H9 (cell line): ENCODE measurements around the gene PIGL. TPM values are rescaled to one million over a fixed set of nuclear protein-coding genes. Genes with fewer than 3 reads are reported as not detected.

Experiments
- DNase-seq: peaks from one replicate; pipeline ENCODE4 v3.0.0-alpha.2; 2017
- H2AFZ ChIP-seq: one replicate; pipeline ENCODE4 v1.6.1; 2013; ENCODE audit warnings: mild to moderate bottlenecking, low read length, control low read depth, moderate library complexity
- H2AK5ac ChIP-seq: 2 replicates; pipeline ENCODE4 v1.6.1; 2013; ENCODE audit warnings: low read length, control low read depth, mixed read lengths; ENCODE audit not compliant: insufficient read length
- H2BK120ac ChIP-seq: one replicate; pipeline ENCODE4 v1.6.1; 2013; ENCODE audit warnings: low read depth, mild to moderate bottlenecking, low read length, control low read depth, inconsistent platforms; ENCODE audit not compliant: poor library complexity, severe bottlenecking
- H2BK12ac ChIP-seq: 2 replicates; pipeline ENCODE4 v1.6.1; 2013; ENCODE audit warnings: low read length, control low read depth, mixed read lengths, low read depth; ENCODE audit not compliant: insufficient read length
- H2BK15ac ChIP-seq: 2 replicates; pipeline ENCODE4 v1.6.1; 2013; ENCODE audit warnings: low read depth, low read length, control low read depth
- H2BK20ac ChIP-seq: one replicate; pipeline ENCODE4 v1.6.1; 2013; ENCODE audit warnings: low read depth, mild to moderate bottlenecking, low read length, control low read depth, inconsistent platforms; ENCODE audit not compliant: poor library complexity, severe bottlenecking
- H2BK5ac ChIP-seq: 2 replicates; pipeline ENCODE4 v1.6.1; 2013; ENCODE audit warnings: low read length, control low read depth, mixed read lengths; ENCODE audit not compliant: insufficient read length
- H3K14ac ChIP-seq: 2 replicates; pipeline ENCODE4 v1.6.1; 2013; ENCODE audit warnings: low read length, control low read depth; ENCODE audit not compliant: insufficient read depth
- H3K18ac ChIP-seq: 2 replicates; pipeline ENCODE4 v1.6.1; 2013; ENCODE audit warnings: low read depth, mild to moderate bottlenecking, mixed read lengths, low read length, control low read depth; ENCODE audit not compliant: insufficient read length
- H3K23ac ChIP-seq: 2 replicates; pipeline ENCODE4 v1.6.1; 2013; ENCODE audit warnings: low read length, control low read depth, mixed read lengths, low read depth; ENCODE audit not compliant: insufficient read length
- H3K23me2 ChIP-seq: 2 replicates; pipeline ENCODE4 v1.6.1; 2013; ENCODE audit warnings: low read depth, mild to moderate bottlenecking, mixed read lengths, low read length, control low read depth; ENCODE audit not compliant: insufficient read length, poor library complexity, severe bottlenecking
- H3K27ac ChIP-seq: 2 replicates; pipeline ENCODE4 v1.5.1; 2013; ENCODE audit warnings: low read length, control low read depth, mixed read lengths, low read depth; ENCODE audit not compliant: insufficient read length
- H3K27me3 ChIP-seq: 2 replicates; pipeline ENCODE4 v1.6.1; 2013; ENCODE audit warnings: low read length, control low read depth, inconsistent platforms; ENCODE audit not compliant: insufficient read depth
- H3K4ac ChIP-seq: 2 replicates; pipeline ENCODE4 v1.6.1; 2013; ENCODE audit warnings: low read depth, mild to moderate bottlenecking, control low read depth, inconsistent platforms, low read length, moderate library complexity
- H3K4me1 ChIP-seq: 2 replicates; pipeline ENCODE4 v1.6.1; 2013; ENCODE audit warnings: low read length, control low read depth, inconsistent platforms; ENCODE audit not compliant: insufficient read depth
- H3K4me2 ChIP-seq: 2 replicates; pipeline ENCODE4 v1.6.1; 2013; ENCODE audit warnings: low read length, control low read depth, mixed read lengths; ENCODE audit not compliant: insufficient read length, insufficient read depth
- H3K56ac ChIP-seq: 2 replicates; pipeline ENCODE4 v1.6.1; 2013; ENCODE audit warnings: low read depth, mild to moderate bottlenecking, mixed read lengths, low read length, control low read depth; ENCODE audit not compliant: insufficient read length
- H3K79me1 ChIP-seq: 2 replicates; pipeline ENCODE4 v1.6.1; 2013; ENCODE audit warnings: low read depth, mild to moderate bottlenecking, moderate library complexity, low read length, control low read depth, inconsistent platforms; ENCODE audit not compliant: insufficient read depth, poor library complexity, severe bottlenecking
- H3K79me2 ChIP-seq: 2 replicates; pipeline ENCODE4 v1.6.1; 2013; ENCODE audit warnings: low read length, control low read depth, inconsistent platforms; ENCODE audit not compliant: insufficient read depth
- H3K9ac ChIP-seq: 2 replicates; pipeline ENCODE4 v1.6.1; 2013; ENCODE audit warnings: low read length, control low read depth, mixed read lengths; ENCODE audit not compliant: insufficient read length; ENCODE audit errors: extremely low read depth
- H3K9me3 ChIP-seq: one replicate; pipeline ENCODE4 v1.6.1; 2013; ENCODE audit warnings: low read depth, low read length, inconsistent platforms; ENCODE audit not compliant: control insufficient read depth
- H3T11ph ChIP-seq: one replicate; pipeline ENCODE4 v1.6.1; 2013; ENCODE audit warnings: mild to moderate bottlenecking, low read length, control low read depth, inconsistent platforms
- H4K20me1 ChIP-seq: one replicate; pipeline ENCODE4 v1.6.1; 2013; ENCODE audit not compliant: control insufficient read depth, insufficient read length, insufficient read depth
- H4K5ac ChIP-seq: 2 replicates; pipeline ENCODE4 v1.6.1; 2013; ENCODE audit warnings: low read depth, mild to moderate bottlenecking, mixed read lengths, low read length, control low read depth; ENCODE audit not compliant: insufficient read length
- H4K8ac ChIP-seq: replicated peaks from 2 replicates; pipeline ENCODE4 v1.6.1; 2013; ENCODE audit warnings: low read length, control low read depth, mixed read lengths, low read depth; ENCODE audit not compliant: insufficient read length
- H4K91ac ChIP-seq: 2 replicates; pipeline ENCODE4 v1.6.1; 2013; ENCODE audit warnings: low read depth, mild to moderate bottlenecking, moderate library complexity, mixed read lengths, low read length, control low read depth; ENCODE audit not compliant: insufficient read length
- H3K27ac Mint-ChIP-seq, 3 experiments: 2 replicates in 2 of 3; 3 replicates in 1 of 3; pipeline ENCODE4 v1.8.0; 2020 to 2021; ENCODE audit warnings: mixed read lengths in 3 of 3, mild to moderate bottlenecking in 1 of 3, moderate library complexity in 1 of 3
- H3K27me3 Mint-ChIP-seq: 2 replicates; pipeline ENCODE4 v1.8.0; 2021; ENCODE audit warnings: low read depth, mild to moderate bottlenecking, moderate library complexity, mixed read lengths
- H3K36me3 Mint-ChIP-seq, 3 experiments: 2 replicates in 2 of 3; 3 replicates in 1 of 3; pipeline ENCODE4 v1.8.0; 2020 to 2021; ENCODE audit warnings: low read depth in 3 of 3, mixed read lengths in 3 of 3; ENCODE audit not compliant: insufficient read depth in 1 of 3
- H3K4me1 Mint-ChIP-seq, 2 experiments: 2 replicates each; pipeline ENCODE4 v1.8.0; 2020; ENCODE audit warnings: mixed read lengths in 2 of 2
- H3K4me3 Mint-ChIP-seq, 2 experiments: 2 replicates in 1 of 2; 3 replicates in 1 of 2; pipeline ENCODE4 v1.8.0; 2020 to 2021; ENCODE audit warnings: mild to moderate bottlenecking in 2 of 2, mixed read lengths in 2 of 2, moderate library complexity in 1 of 2
- H3K9me3 Mint-ChIP-seq, 2 experiments: 2 replicates in 1 of 2; 3 replicates in 1 of 2; pipeline ENCODE4 v1.8.0; 2020; ENCODE audit warnings: mild to moderate bottlenecking in 2 of 2, mixed read lengths in 2 of 2, moderate library complexity in 1 of 2
- CTCF ChIP-seq: fragments of 200-600 bp; sonication (generic); conservative IDR thresholded peaks from 3 replicates; pipeline ENCODE4 v1.8.0; 2021; ENCODE audit warnings: antibody characterized with exemption, mild to moderate bottlenecking
- total RNA-seq: library from RNA; stranded (reverse); gene quantifications from 2 replicates; pipeline ENCODE4 v1.2.1, GENCODE V29; 2021

PIGL gene
- total RNA-seq, 1 experiment from 2014 or later: 21.6 TPM

GRCh38 chr17:16358394-16358793 is 141.4 kb downstream of the PIGL start:
- H3K9me3 Mint-ChIP-seq: no peaks in the 10 kb centered on the region
- Histone ChIP-seq H2BK12ac (no peak overlapping the region), H4K91ac (no peak overlapping the region), H4K8ac (no peak overlapping the region), H3K18ac (no peak overlapping the region), H3T11ph (no peak overlapping the region), H3K9me3 (no peaks in the 10 kb centered on the region), H3K79me1 (no peaks in the 10 kb centered on the region), H3K9ac (no peak overlapping the region), H2AK5ac (no peak overlapping the region), H2BK5ac (no peak overlapping the region), H3K23ac (no peak overlapping the region), H3K27me3 (no peaks in the 10 kb centered on the region), H3K14ac (no peak overlapping the region), H4K5ac (no peak overlapping the region), H2AFZ (no peak overlapping the region), H3K23me2 (no peaks in the 10 kb centered on the region), H3K56ac (no peak overlapping the region), H4K20me1 (no peaks in the 10 kb centered on the region), H3K4ac (no peak overlapping the region), H2BK120ac (no peak overlapping the region), H3K4me1 (no peaks in the 10 kb centered on the region), H3K79me2 (no peaks in the 10 kb centered on the region), H3K4me2 (no peak overlapping the region), H2BK15ac (no peak overlapping the region), H2BK20ac (no peak overlapping the region), H3K27ac (no peak overlapping the region)
- no peak overlapping the region for H3K4me3 Mint-ChIP-seq
- H3K4me1 Mint-ChIP-seq: peaks cover 9 to 11% of the 10 kb centered on the region in 2 experiments
- DNase-seq: no peak
- H3K36me3 Mint-ChIP-seq: peaks cover 0 to 2% (median 0%) of the 10 kb centered on the region in 3 experiments; a peak in 1 of 7 replicates
- H3K27me3 Mint-ChIP-seq: peaks cover 22% of the 10 kb centered on the region
- TF ChIP-seq CTCF: no peak
- no peak overlapping the region for H3K27ac Mint-ChIP-seq
